Gastroesophageal sphincter (tissue), 4 donors: Measurements from ENCODE around the gene P3H3. TPM values are rescaled to one million over a fixed set of nuclear protein-coding genes. Genes with fewer than 3 reads are reported as not detected.

Source experiments
- ATAC-seq: fragments of 150-250 bp; one replicate; pipeline ENCODE4 v1.9.1; 2016; ENCODE audit warnings: mild to moderate bottlenecking, moderate library complexity
- H3K27ac ChIP-seq, 4 donors: fragments of 200-600 bp; sonication (generic) in 3 of 4; 1 replicate in 3 of 4; 2 replicates in 1 of 4; pipeline ENCODE4 v1.5.1; 2016 to 2019
- H3K27me3 ChIP-seq: fragments of 200-600 bp; sonication (generic); one replicate; pipeline ENCODE4 v1.5.1; 2019
- H3K36me3 ChIP-seq, 2 donors: fragments of 200-600 bp; sonication (generic); one replicate each; pipeline ENCODE4 v1.5.1; 2019; ENCODE audit warnings: control low read depth in 1 of 2
- H3K4me1 ChIP-seq, 3 donors: fragments of 200-600 bp; sonication (generic); 1 replicate in 2 of 3; 2 replicates in 1 of 3; pipeline ENCODE4 v1.5.1; 2016 to 2019; ENCODE audit warnings: control low read depth in 2 of 3
- H3K4me3 ChIP-seq, 2 donors: fragments of 200-600 bp; sonication (generic); one replicate each; pipeline ENCODE4 v1.5.1; 2019; ENCODE audit warnings: mild to moderate bottlenecking in 1 of 2, moderate library complexity in 1 of 2
- H3K9me3 ChIP-seq, 3 donors: fragments of 200-600 bp; sonication (generic); one replicate each; pipeline ENCODE4 v1.5.1; 2017 to 2019; ENCODE audit warnings: control low read depth in 2 of 3
- EP300 ChIP-seq: sonication (generic); formaldehyde crosslinking; IDR thresholded peaks from one replicate; pipeline ENCODE4 v1.6.1; 2017; ENCODE audit warnings: antibody characterized with exemption, mild to moderate bottlenecking
- POLR2A ChIP-seq, 2 donors: fragments of 450-650 bp; IDR thresholded peaks; one replicate each; pipeline ENCODE4 v1.6.1; 2017; ENCODE audit warnings: antibody characterized with exemption in 2 of 2, mild to moderate bottlenecking in 2 of 2, moderate library complexity in 1 of 2
- POLR2AphosphoS5 ChIP-seq: sonication (generic); formaldehyde crosslinking; IDR thresholded peaks from one replicate; pipeline ENCODE4 v1.6.1; 2017; ENCODE audit warnings: antibody characterized with exemption
- WGBS, 2 donors: methylation state at CpG; one replicate each; pipeline ENCODE4 v1.1.5; 2018; ENCODE audit warnings: low coverage in 1 of 2; 5-methylcytosine and 5-hydroxymethylcytosine counted together
- total RNA-seq, 4 donors: library from RNA; depleted of rRNA; stranded (reverse); fragments of >200 nt; gene quantifications; one replicate each; pipeline ENCODE4 v1.1.0, GENCODE V29; 2016
- TF ChIP-seq, protein P1 (sequence below), 4 experiments: fragments of 200-600 bp in 2 of 4; fragments of 450-650 bp in 2 of 4; sonication (generic) in 1 of 4; IDR thresholded peaks; one replicate each; pipeline ENCODE4 v1.5.1; 2017 to 2019; ENCODE audit warnings: antibody characterized with exemption in 4 of 4, mild to moderate bottlenecking in 2 of 4, moderate library complexity in 2 of 4

P3H3 gene
- total RNA-seq, 4 donors from 2014 or later: 17.3 to 28.3 (median 23.0) TPM

DNA sequence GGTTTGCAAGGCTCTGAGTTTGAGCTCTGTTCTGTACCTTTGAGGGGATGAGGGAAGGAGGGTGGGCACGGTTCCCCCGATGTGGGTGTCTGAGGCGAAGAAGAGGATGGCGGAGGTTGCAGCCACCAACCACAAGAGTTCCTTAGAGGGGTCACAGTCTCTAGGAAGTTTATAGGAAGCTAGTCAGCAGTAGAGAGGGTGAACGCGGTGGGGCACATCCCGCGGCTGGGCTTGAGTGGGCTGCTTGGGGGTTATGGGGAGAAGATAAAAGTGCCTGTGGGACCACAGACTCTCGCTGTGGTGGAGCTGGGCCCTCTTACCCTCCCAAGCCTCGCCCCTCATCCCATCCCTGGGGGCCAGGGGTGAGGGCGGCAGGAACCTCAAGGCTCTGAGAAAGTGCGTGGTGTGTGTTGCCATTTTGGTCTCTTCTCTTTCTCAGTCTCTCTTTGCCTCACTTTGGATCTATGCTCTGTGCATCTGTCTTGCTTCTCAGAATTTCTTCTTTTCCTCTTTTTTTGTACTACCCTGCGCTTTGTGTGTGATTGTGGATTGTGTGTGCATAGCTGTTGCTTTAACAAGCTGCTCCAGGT, 36.2 kb upstream of the P3H3 start:
- no peaks in the 10 kb centered on the region for H3K9me3 ChIP-seq
- no peaks in the 10 kb centered on the region for H3K36me3 ChIP-seq
- peak overlapping the region in 1 of 2 donors; percentile 2 for H3K4me3 ChIP-seq
- TF ChIP-seq POLR2AphosphoS5 (no peak), POLR2A (IDR thresholded peaks at IDR 0.05) (no peak), EP300 (no peak)
- TF ChIP-seq, protein P1, sequence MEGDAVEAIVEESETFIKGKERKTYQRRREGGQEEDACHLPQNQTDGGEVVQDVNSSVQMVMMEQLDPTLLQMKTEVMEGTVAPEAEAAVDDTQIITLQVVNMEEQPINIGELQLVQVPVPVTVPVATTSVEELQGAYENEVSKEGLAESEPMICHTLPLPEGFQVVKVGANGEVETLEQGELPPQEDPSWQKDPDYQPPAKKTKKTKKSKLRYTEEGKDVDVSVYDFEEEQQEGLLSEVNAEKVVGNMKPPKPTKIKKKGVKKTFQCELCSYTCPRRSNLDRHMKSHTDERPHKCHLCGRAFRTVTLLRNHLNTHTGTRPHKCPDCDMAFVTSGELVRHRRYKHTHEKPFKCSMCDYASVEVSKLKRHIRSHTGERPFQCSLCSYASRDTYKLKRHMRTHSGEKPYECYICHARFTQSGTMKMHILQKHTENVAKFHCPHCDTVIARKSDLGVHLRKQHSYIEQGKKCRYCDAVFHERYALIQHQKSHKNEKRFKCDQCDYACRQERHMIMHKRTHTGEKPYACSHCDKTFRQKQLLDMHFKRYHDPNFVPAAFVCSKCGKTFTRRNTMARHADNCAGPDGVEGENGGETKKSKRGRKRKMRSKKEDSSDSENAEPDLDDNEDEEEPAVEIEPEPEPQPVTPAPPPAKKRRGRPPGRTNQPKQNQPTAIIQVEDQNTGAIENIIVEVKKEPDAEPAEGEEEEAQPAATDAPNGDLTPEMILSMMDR (IDR thresholded peaks at IDR 0.05): no peak
- no peak for ATAC-seq
- H3K27me3 ChIP-seq: no peaks in the 10 kb centered on the region
- H3K4me1 ChIP-seq: peaks cover 0 to 12% (median 3%) of the 10 kb centered on the region in 3 donors
- WGBS, 2 donors: 75 to 86% methylated on average over 3 to 12 of the region's 13 CpGs
- H3K27ac ChIP-seq: peak overlapping the region in 1 of 4 donors; percentile 28

DNA sequence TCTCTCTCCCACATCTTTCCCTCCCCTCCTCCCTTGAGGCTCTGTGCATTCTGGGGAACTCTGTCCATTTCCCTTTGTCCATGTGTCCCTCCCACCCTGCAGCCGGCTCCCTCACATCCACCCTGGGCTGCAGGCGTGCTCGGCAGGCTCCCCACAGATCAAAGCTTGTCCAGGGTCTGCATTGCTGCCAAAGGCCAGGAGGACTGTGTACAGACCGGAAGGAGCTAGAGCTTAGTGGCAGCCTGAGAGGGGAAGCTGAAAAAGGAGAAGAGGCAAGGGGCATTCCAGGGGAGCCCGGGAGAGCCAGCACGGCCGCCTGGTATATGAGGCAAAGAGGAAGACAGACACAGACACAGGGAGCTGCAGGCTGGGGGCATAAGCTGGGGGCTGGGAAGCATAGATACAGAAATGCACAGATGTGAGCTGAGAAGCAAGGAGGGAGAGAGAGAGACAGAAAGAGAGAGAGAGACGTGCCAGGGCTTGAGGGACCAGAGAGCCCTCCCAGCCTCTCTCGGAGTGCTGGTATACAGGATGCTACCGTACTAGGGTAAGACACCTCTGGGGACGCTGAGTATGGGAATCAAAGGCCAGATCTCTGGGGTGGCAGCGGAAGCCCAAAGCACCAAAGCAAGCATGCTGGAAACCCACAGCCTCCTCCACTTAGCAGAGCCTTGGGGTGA, 35.5 kb upstream of the P3H3 start:
- Histone ChIP-seq H3K4me1 (peaks cover 0 to 12% (median 3%) of the 10 kb centered on the region in 3 donors), H3K27ac (peak overlapping the region in 1 of 4 donors; percentile 28), H3K27me3 (no peaks in the 10 kb centered on the region), H3K4me3 (peak overlapping the region in 1 of 2 donors; percentile 2), H3K9me3 (no peaks in the 10 kb centered on the region), H3K36me3 (no peaks in the 10 kb centered on the region)
- 19% methylated on average over 10 of the region's 12 CpGs; no CpG with 5 or more reads in 1 of the 2 donors for WGBS, 2 donors
- no peak for TF ChIP-seq POLR2AphosphoS5
- no peak for TF ChIP-seq EP300
- TF ChIP-seq POLR2A (IDR thresholded peaks at IDR 0.05): no peak
- TF ChIP-seq, protein P1 (IDR thresholded peaks at IDR 0.05): no peak
- peak; percentile 46 for ATAC-seq

- H3K27me3 ChIP-seq: no peaks in the 10 kb centered on the region
- H3K36me3 ChIP-seq: no peaks in the 10 kb centered on the region
- H3K27ac ChIP-seq: no peak overlapping the region
- ATAC-seq: no peak
- no peaks in the 10 kb centered on the region for H3K9me3 ChIP-seq
- H3K4me3 ChIP-seq: no peak overlapping the region
- TF ChIP-seq POLR2AphosphoS5 (no peak), EP300 (no peak), POLR2A (IDR thresholded peaks at IDR 0.05) (no peak)
- TF ChIP-seq, protein P1 (IDR thresholded peaks at IDR 0.05): no peak
- H3K4me1 ChIP-seq: peaks cover 0 to 12% (median 3%) of the 10 kb centered on the region in 3 donors
- 71 to 100% methylated on average over 1 to 2 of the region's 2 CpGs for WGBS, 2 donors
These were observed 33.1 kb upstream of the P3H3 start for GRCh38 chr12:6795088-6795487.

- Histone ChIP-seq H3K27me3 (no peaks in the 10 kb centered on the region), H3K27ac (no peak overlapping the region), H3K4me1 (peaks cover 0 to 12% (median 3%) of the 10 kb centered on the region in 3 donors)
These were observed 31.6 kb upstream of the P3H3 start for GRCh38 chr12:6796576-6796975.

More at GRCh38 chr12:6796576-6796975, 31.6 kb upstream of the P3H3 start:
- H3K9me3 ChIP-seq: no peaks in the 10 kb centered on the region
- no peaks in the 10 kb centered on the region for H3K36me3 ChIP-seq
- TF ChIP-seq, protein P1 (IDR thresholded peaks at IDR 0.05): no peak
- no peak for TF ChIP-seq EP300
- TF ChIP-seq POLR2AphosphoS5: no peak
- no peak for TF ChIP-seq POLR2A (IDR thresholded peaks at IDR 0.05)
- 88 to 98% methylated on average over 3 to 4 of the region's 4 CpGs for WGBS, 2 donors
- no peak for ATAC-seq
- H3K4me3 ChIP-seq: no peak overlapping the region
